Mucosa of rectum (tissue), 2 donors: ENCODE data around the gene TTLL10.

Source experiments
- H3K27ac ChIP-seq, 2 donors: one replicate each; pipeline ENCODE4 v1.7.0; 2013; ENCODE audit warnings: inconsistent platforms in 2 of 2, low read depth in 2 of 2, low read length in 2 of 2
- H3K27me3 ChIP-seq, 2 donors: one replicate each; pipeline ENCODE4 v1.7.0; 2013; ENCODE audit warnings: low read length in 2 of 2; ENCODE audit not compliant: control insufficient read depth in 2 of 2, insufficient read depth in 2 of 2
- H3K36me3 ChIP-seq, 2 donors: one replicate each; pipeline ENCODE4 v1.7.0; 2013; ENCODE audit warnings: low read length in 2 of 2; ENCODE audit not compliant: control insufficient read depth in 2 of 2, insufficient read depth in 2 of 2
- H3K4me1 ChIP-seq, 2 donors: one replicate each; pipeline ENCODE4 v1.7.0; 2013; ENCODE audit warnings: low read length in 2 of 2, mild to moderate bottlenecking in 1 of 2; ENCODE audit not compliant: control insufficient read depth in 2 of 2, insufficient read depth in 2 of 2
- H3K4me3 ChIP-seq, 2 donors: one replicate each; pipeline ENCODE4 v1.7.0; 2013; ENCODE audit warnings: low read length in 2 of 2
- H3K9ac ChIP-seq, 2 donors: one replicate each; pipeline ENCODE4 v1.7.0; 2013; ENCODE audit warnings: low read length in 2 of 2, low read depth in 1 of 2, mild to moderate bottlenecking in 1 of 2
- H3K9me3 ChIP-seq, 2 donors: one replicate each; pipeline ENCODE4 v1.7.0; 2013; ENCODE audit warnings: low read length in 2 of 2; ENCODE audit not compliant: control insufficient read depth in 2 of 2
- donor health status: healthy.
- donor health status: Normal muscosa, but diverticular disease.

TTLL10 gene

DNA sequence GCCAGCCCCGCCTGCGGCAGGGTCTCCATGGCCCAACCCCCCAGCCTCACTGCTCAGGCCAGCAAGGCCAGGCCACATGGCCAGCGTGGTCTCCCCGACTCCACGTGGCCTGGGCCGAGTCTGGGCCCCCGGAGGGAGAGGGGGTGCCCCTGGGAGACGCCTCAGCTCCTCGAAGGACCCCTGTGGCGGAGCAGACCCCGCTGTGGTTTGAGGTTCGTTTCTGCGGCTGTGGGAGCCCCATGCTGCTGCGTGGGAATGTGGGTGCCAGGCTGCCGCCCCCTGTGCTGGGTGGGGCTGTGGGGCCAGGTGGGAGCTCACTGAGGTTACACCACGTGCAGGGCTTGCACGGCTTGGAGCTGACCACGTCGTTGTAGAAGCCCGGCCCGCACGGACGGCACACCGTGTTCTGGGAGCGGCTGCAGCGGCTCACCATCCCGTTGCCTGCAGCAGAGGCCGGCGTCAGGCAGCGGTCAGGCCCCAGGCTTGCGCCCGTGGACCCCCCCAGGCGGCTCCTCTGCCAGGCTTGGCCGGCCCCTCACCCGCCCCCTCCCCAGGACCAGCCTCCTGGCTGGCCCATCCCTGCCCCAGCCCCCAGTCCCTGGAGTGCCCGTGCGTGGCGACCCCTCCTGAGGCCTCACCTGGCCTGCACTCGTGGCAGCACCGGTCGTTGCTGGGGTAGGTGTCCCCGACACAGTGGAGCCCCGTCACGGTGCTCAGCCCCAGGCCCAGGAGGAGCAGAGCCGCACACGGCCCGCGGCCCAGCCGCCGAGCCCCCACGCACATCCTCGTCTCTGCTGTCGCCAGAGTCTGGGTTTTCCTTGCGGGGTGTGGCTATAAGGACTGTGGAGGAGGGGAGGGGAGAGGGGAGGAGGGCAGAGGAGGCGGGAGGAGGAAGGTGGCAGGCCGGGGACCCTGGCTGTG lies 39.9 kb downstream of the TTLL10 start, which contains the start of gene TNFRSF4:
Gene TNFRSF4 (minus strand): TSS at position 809 of the 921 bp plus-strand sequence. CDS start 26 bp downstream, at position 783.
- peaks cover 15 to 20% of the 10 kb centered on the region in 2 donors for H3K36me3 ChIP-seq
- peak within 1 kb of the TSS in 1 of 2 donors; percentile 13 for H3K4me3 ChIP-seq
- peaks cover 2 to 10% of the 10 kb centered on the region in 2 donors for H3K27me3 ChIP-seq
- peak within 1 kb of the TSS in 1 of 2 donors; percentile 48 for H3K27ac ChIP-seq
- H3K9me3 ChIP-seq = no peaks in the 10 kb centered on the region
- H3K4me1 ChIP-seq = peaks cover 3 to 5% of the 10 kb centered on the region in 2 donors
- H3K9ac ChIP-seq = no peak within 1 kb of the TSS

- no peak overlapping the region for H3K9ac ChIP-seq
- H3K4me1 ChIP-seq = peaks cover 3 to 5% of the 10 kb centered on the region in 2 donors
- peaks cover 24 to 28% of the 10 kb centered on the region in 2 donors for H3K36me3 ChIP-seq
- H3K4me3 ChIP-seq = no peak overlapping the region
- peaks cover 0 to 4% of the 10 kb centered on the region in 2 donors for H3K27me3 ChIP-seq
- no peaks in the 10 kb centered on the region for H3K9me3 ChIP-seq
- no peak overlapping the region for H3K27ac ChIP-seq
Observed at GRCh38 chr1:1215080-1215676, 41.5 kb downstream of the TTLL10 start.

GRCh38 chr1:1215881-1216605 lies 42.4 kb downstream of the TTLL10 start:
- peak overlapping the region in 1 of 2 donors; percentile 4 for H3K27ac ChIP-seq
- H3K9me3 ChIP-seq = no peaks in the 10 kb centered on the region
- no peak overlapping the region for H3K4me3 ChIP-seq
- H3K27me3 ChIP-seq = no peaks in the 10 kb centered on the region
- peaks cover 32 to 36% of the 10 kb centered on the region in 2 donors for H3K36me3 ChIP-seq
- no peak overlapping the region for H3K9ac ChIP-seq
- H3K4me1 ChIP-seq = peaks cover 3 to 5% of the 10 kb centered on the region in 2 donors

- peak overlapping the region in 1 of 2 donors; percentile 4 for H3K27ac ChIP-seq
- no peak overlapping the region for H3K9ac ChIP-seq
- no peaks in the 10 kb centered on the region for H3K9me3 ChIP-seq
- H3K4me1 ChIP-seq = peaks cover 3 to 5% of the 10 kb centered on the region in 2 donors
- peaks cover 35 to 44% of the 10 kb centered on the region in 2 donors for H3K36me3 ChIP-seq
- H3K4me3 ChIP-seq = no peak overlapping the region
- H3K27me3 ChIP-seq = no peaks in the 10 kb centered on the region
Observed at GRCh38 chr1:1216770-1217620, 43.3 kb downstream of the TTLL10 start.

DNA sequence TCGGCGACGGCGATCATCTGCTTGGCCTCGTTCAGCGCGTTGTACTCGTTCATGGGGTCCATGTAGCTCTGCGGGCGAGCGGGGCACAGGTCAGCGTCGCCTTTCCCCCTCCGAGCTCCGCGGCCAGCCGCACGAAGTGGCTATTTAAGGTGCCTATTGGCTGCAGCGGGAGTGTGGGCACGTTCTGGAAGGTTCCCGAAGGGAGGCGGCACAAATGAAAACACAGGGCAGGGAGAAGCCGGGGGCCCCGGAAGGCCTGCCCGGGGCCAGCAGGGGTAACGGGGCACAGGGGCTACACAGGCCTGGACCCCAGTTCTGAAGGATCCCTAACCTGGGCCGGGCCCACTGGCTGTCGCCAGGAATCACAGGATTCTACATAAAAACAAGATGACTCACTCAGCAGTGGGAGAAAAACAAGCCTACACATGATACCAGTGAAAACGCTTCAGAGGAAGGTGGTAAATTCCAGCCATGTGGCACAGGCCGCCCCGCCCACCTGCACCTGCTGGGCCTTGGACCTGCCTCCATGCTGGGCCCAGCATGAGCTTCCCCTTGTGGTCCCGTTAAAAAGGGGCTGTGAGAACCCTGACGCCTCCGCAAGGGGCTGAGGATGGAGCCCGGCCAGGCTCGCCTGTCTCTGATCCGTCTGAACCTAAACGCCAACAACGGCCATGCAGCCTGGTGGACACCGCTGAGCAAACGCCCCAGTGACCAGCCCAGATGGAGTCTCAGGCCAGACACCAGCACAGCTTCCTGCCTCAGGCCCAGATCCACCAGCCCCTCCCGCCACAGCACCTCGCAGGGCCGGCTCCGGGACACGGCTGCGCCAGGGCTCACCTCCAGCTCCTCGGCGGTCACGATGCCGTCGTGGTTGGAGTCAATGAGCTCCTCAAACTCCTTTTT lies 44.2 kb downstream of the TTLL10 start:
- Histone ChIP-seq H3K27me3 (no peaks in the 10 kb centered on the region), H3K36me3 (peaks cover 41 to 50% of the 10 kb centered on the region in 2 donors), H3K9ac (no peak overlapping the region), H3K4me3 (no peak overlapping the region), H3K4me1 (peaks cover 0 to 5% of the 10 kb centered on the region in 2 donors), H3K27ac (no peak overlapping the region), H3K9me3 (no peaks in the 10 kb centered on the region)

- Histone ChIP-seq H3K27me3 (no peaks in the 10 kb centered on the region), H3K4me3 (no peak overlapping the region), H3K27ac (no peak overlapping the region), H3K4me1 (no peaks in the 10 kb centered on the region), H3K36me3 (peaks cover 48 to 57% of the 10 kb centered on the region in 2 donors), H3K9ac (no peak overlapping the region), H3K9me3 (no peaks in the 10 kb centered on the region)
Observed at GRCh38 chr1:1218524-1219200, 45.0 kb downstream of the TTLL10 start.

GRCh38 chr1:1219341-1219740 lies 45.7 kb downstream of the TTLL10 start:
- Histone ChIP-seq H3K9ac (no peak overlapping the region), H3K27me3 (no peaks in the 10 kb centered on the region), H3K4me1 (no peaks in the 10 kb centered on the region), H3K4me3 (no peak overlapping the region), H3K27ac (no peak overlapping the region), H3K9me3 (no peaks in the 10 kb centered on the region), H3K36me3 (peaks cover 48 to 57% of the 10 kb centered on the region in 2 donors)

- Histone ChIP-seq H3K36me3 (peaks cover 55 to 57% of the 10 kb centered on the region in 2 donors), H3K4me3 (no peak overlapping the region), H3K27me3 (no peaks in the 10 kb centered on the region), H3K9ac (no peak overlapping the region), H3K9me3 (no peaks in the 10 kb centered on the region), H3K4me1 (no peaks in the 10 kb centered on the region), H3K27ac (no peak overlapping the region)
Observed at GRCh38 chr1:1220197-1220596, 46.5 kb downstream of the TTLL10 start.
